ENCODE results near the gene CEMIP. TPM values are rescaled to one million over a fixed set of nuclear protein-coding genes. Genes with fewer than 3 reads are reported as not detected.

Gene CEMIP
- total RNA-seq, 1 experiment from 2014 or later = 3.5 TPM

- no peaks in the 10 kb centered on the region for H4K20me1 ChIP-seq (ENCODE audit: insufficient read depth)
- no peak for ATAC-seq
- no peaks in the 10 kb centered on the region for H3K9me2 ChIP-seq (ENCODE audit: insufficient read depth)
- DNase-seq (ENCODE audit: low read depth, low spot score) = no peak
- intact Hi-C loops (cut with micrococcal nuclease) = no loop called here
- no peaks in the 10 kb centered on the region for H3K36me3 ChIP-seq (ENCODE audit: control insufficient read depth in 1 of 2, insufficient read depth in 2 of 2, low read length in 2 of 2)
- H3K9ac ChIP-seq (ENCODE audit: low read length) = no peak overlapping the region
- H3K79me2 ChIP-seq (ENCODE audit: insufficient read depth, low read length) = peaks cover 72% of the 10 kb centered on the region
- ChIA-PET POLR2A (no interaction called here), CTCF (no interaction called here), RAD21 (ENCODE audit: low non-redundant PET in 1 of 2, low total read pairs in 2 of 2, uncharacterized antibody in 2 of 2, unreplicated experiment in 2 of 2) (no interaction called here)
- H3K9me3 ChIP-seq (ENCODE audit: control insufficient read depth in 1 of 2, insufficient read depth in 1 of 2, low read depth in 1 of 2, low read length in 2 of 2) = no peaks in the 10 kb centered on the region
- no peaks in the 10 kb centered on the region for H3K4me1 ChIP-seq (ENCODE audit: control insufficient read depth in 1 of 2, insufficient read depth in 2 of 2, low read length in 2 of 2)
- no peaks in the 10 kb centered on the region for H3K27me3 ChIP-seq (ENCODE audit: insufficient read depth, low read length)
- no peak overlapping the region for H3K4me2 ChIP-seq (ENCODE audit: low read length)
- TF ChIP-seq EGR1 (IDR thresholded peaks at IDR 0.05; ENCODE audit: low read depth) (no peak), CEBPB (IDR thresholded peaks at IDR 0.05; ENCODE audit: low read depth) (no peak), POLR2A (IDR thresholded peaks at IDR 0.05; ENCODE audit: borderline replicate concordance, extremely low read depth, insufficient read depth, insufficient read length) (no peak), ZBTB33 (IDR thresholded peaks at IDR 0.05; ENCODE audit: extremely low read depth, insufficient replicate concordance, low read length) (no peak), JUND (IDR thresholded peaks at IDR 0.05) (no peak)
- TF ChIP-seq, protein P1, sequence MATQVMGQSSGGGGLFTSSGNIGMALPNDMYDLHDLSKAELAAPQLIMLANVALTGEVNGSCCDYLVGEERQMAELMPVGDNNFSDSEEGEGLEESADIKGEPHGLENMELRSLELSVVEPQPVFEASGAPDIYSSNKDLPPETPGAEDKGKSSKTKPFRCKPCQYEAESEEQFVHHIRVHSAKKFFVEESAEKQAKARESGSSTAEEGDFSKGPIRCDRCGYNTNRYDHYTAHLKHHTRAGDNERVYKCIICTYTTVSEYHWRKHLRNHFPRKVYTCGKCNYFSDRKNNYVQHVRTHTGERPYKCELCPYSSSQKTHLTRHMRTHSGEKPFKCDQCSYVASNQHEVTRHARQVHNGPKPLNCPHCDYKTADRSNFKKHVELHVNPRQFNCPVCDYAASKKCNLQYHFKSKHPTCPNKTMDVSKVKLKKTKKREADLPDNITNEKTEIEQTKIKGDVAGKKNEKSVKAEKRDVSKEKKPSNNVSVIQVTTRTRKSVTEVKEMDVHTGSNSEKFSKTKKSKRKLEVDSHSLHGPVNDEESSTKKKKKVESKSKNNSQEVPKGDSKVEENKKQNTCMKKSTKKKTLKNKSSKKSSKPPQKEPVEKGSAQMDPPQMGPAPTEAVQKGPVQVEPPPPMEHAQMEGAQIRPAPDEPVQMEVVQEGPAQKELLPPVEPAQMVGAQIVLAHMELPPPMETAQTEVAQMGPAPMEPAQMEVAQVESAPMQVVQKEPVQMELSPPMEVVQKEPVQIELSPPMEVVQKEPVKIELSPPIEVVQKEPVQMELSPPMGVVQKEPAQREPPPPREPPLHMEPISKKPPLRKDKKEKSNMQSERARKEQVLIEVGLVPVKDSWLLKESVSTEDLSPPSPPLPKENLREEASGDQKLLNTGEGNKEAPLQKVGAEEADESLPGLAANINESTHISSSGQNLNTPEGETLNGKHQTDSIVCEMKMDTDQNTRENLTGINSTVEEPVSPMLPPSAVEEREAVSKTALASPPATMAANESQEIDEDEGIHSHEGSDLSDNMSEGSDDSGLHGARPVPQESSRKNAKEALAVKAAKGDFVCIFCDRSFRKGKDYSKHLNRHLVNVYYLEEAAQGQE (IDR thresholded peaks at IDR 0.05; ENCODE audit: low read depth) = no peak
- BruUV-seq (replicated peaks) = no TSS peak
- H3K27ac ChIP-seq (ENCODE audit: low read depth, low read length) = no peak overlapping the region
- no peak overlapping the region for H2AFZ ChIP-seq (ENCODE audit: low read depth, low read length, poor library complexity, severe bottlenecking)
- no peak overlapping the region for H3K4me3 ChIP-seq (replicated peaks in 1 of 2; ENCODE audit: low read depth in 1 of 2, low read length in 2 of 2)
Observed at GRCh38 chr15:80730387-80730786, 48.8 kb upstream of the CEMIP start.

Data from HCT116 (cell line).